HCT116 (cell line): ENCODE measurements around the gene VAV1.

Source experiments
- POLR2A ChIP-seq: IDR thresholded peaks from 2 replicates; pipeline ENCODE4 v1.7.0; 2011; ENCODE audit warnings: borderline replicate concordance; ENCODE audit not compliant: insufficient read depth, insufficient read length; ENCODE audit errors: extremely low read depth
- POLR2AphosphoS5 ChIP-seq: IDR thresholded peaks from 2 replicates; pipeline ENCODE4 v1.6.1; 2011; ENCODE audit warnings: mild to moderate bottlenecking, low read depth, low read length, moderate library complexity
- YY1 ChIP-seq: IDR thresholded peaks from 2 replicates; pipeline ENCODE4 v1.6.1; 2011; ENCODE audit warnings: low read length, low read depth, moderate library complexity, mild to moderate bottlenecking; ENCODE audit not compliant: insufficient replicate concordance; ENCODE audit errors: extremely low read depth
- TF ChIP-seq, protein P1 (sequence below), 3 experiments: fragments of 200-600 bp in 1 of 3; sonication (generic) in 1 of 3; IDR thresholded peaks in 2 of 3; conservative IDR thresholded peaks in 1 of 3; 2 replicates each; pipeline ENCODE4 v1.5.1; 2012 to 2017; ENCODE audit warnings: low read depth in 2 of 3, low read length in 2 of 3, antibody characterized with exemption in 1 of 3, borderline replicate concordance in 1 of 3, control low read depth in 1 of 3, mild to moderate bottlenecking in 1 of 3, mixed read lengths in 1 of 3, mixed run types in 1 of 3, moderate library complexity in 1 of 3; ENCODE audit not compliant: insufficient read depth in 1 of 3

GRCh38 chr19:6848986-6849385 lies 76.5 kb downstream of the VAV1 start:
- TF ChIP-seq POLR2A (no peak), YY1 (no peak), POLR2AphosphoS5 (no peak)
- TF ChIP-seq, protein P1, sequence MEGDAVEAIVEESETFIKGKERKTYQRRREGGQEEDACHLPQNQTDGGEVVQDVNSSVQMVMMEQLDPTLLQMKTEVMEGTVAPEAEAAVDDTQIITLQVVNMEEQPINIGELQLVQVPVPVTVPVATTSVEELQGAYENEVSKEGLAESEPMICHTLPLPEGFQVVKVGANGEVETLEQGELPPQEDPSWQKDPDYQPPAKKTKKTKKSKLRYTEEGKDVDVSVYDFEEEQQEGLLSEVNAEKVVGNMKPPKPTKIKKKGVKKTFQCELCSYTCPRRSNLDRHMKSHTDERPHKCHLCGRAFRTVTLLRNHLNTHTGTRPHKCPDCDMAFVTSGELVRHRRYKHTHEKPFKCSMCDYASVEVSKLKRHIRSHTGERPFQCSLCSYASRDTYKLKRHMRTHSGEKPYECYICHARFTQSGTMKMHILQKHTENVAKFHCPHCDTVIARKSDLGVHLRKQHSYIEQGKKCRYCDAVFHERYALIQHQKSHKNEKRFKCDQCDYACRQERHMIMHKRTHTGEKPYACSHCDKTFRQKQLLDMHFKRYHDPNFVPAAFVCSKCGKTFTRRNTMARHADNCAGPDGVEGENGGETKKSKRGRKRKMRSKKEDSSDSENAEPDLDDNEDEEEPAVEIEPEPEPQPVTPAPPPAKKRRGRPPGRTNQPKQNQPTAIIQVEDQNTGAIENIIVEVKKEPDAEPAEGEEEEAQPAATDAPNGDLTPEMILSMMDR (IDR thresholded peaks at IDR 0.05 in 2 of 3, conservative IDR thresholded peaks at IDR 0.05 in 1 of 3; ENCODE audit: borderline replicate concordance in 1 of 3, insufficient read depth in 1 of 3, low read depth in 2 of 3, low read length in 2 of 3): no peak
